Muscle of back (tissue), 11 donors: ENCODE results near the gene FEV. TPM values are rescaled to one million over a fixed set of nuclear protein-coding genes. Genes with fewer than 3 reads are reported as not detected.

Experiments used
- DNase-seq, 3 donors: peaks; one replicate each; pipeline versions ENCODE4 v3.0.0 to v3.0.0-alpha.2; 2013
- polyA plus RNA-seq, 10 donors: library from polyadenylated mRNA; unstranded; fragments of 120-200 nt; gene quantifications; one replicate each; pipeline ENCODE4 v1.2.1, GENCODE V29; 2013; ENCODE audit not compliant: insufficient read length in 10 of 10

The FEV gene
- polyA plus RNA-seq, 10 donors = 0.07 to 0.48 (median 0.22) TPM; not detected in 5

DNA sequence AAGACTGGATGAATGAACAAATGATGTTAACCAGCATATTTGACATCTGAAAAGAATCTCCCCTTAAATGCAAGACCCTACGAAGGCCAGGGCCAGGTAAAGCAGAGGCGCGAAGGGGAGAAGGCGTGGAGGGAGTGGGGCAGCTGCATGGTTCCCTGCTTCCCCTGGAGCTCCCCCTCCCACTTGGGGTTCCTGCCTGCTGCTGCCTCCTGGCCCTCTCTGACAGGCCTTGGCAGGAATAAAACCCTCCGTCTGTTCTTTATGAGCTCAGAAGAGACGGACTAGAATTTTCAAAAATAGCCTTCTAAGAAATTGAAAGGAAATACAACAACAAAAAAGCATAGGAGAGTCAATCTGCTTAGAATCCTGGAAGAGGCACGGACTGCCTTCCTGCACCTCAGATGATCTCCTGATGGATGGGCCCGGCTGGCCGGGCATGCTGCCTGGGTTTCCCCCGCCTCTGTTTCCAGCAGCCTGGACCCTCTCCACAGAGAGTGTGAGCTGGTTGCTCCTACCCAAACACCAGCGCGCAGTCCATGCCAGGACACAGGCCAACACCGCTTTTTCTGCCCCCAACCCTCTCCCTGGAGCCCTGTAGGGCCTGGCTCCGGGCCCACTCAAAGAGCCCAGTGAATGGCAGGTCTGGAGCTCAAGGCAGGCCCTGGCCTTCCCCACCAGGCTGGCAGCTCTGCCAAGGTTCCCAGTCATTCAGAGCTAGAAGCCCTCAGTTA is 32.4 kb upstream of the FEV start:
- DNase-seq = peak in 2 of 3 donors; percentile 10 to 30

GRCh38 chr2:219016721-219017120 is 31.7 kb upstream of the FEV start:
- no peak for DNase-seq

DNA sequence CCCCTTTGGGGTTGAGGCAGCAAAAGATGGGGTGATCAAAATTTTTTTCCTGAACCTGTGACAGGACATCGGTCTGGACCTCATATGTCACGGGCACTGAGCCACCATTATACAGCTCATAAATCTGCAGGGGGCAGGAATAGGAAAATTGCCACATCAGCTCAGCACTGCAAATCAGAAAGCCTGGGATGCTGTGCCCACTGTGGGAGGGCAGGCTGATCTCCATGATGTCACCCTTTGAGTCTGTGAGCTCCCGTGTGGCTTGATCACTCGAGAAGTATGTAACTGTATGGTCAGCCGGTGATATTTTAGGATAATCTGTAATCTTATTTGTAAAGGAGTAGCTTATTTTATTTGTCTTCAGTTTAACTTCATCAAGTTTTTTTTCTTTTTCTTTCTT is 25.9 kb upstream of the FEV start:
- no peak for DNase-seq

GRCh38 chr2:219010162-219010756 is 25.3 kb upstream of the FEV start:
- no peak for DNase-seq

- no peak for DNase-seq
Observed at GRCh38 chr2:219009294-219009693, 24.3 kb upstream of the FEV start.

DNA sequence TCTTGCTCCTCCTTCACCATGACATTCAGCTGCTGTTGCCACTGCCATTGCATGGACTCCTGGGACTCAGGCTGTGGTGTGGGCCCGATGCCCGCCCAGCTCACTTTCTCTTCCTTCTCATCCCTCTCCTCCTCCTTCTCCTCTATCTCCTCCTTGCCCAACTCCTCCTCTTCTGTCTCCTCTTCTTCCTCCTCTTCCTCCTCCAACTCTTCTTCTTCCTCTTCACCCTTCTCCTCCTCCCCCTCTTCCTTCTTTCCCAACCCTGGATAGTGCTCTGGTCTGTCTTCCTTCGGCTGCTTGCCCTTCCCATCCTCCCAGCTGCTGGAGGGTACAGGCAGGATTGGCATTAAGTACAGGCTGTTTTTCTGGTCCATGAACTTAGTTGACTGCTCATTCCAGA is 19.0 kb upstream of the FEV start:
- DNase-seq = no peak

- no peak for DNase-seq
Observed at GRCh38 chr2:219003267-219003634, 18.3 kb upstream of the FEV start.

GRCh38 chr2:219002395-219003266 is 17.6 kb upstream of the FEV start:
- DNase-seq = no peak

DNA sequence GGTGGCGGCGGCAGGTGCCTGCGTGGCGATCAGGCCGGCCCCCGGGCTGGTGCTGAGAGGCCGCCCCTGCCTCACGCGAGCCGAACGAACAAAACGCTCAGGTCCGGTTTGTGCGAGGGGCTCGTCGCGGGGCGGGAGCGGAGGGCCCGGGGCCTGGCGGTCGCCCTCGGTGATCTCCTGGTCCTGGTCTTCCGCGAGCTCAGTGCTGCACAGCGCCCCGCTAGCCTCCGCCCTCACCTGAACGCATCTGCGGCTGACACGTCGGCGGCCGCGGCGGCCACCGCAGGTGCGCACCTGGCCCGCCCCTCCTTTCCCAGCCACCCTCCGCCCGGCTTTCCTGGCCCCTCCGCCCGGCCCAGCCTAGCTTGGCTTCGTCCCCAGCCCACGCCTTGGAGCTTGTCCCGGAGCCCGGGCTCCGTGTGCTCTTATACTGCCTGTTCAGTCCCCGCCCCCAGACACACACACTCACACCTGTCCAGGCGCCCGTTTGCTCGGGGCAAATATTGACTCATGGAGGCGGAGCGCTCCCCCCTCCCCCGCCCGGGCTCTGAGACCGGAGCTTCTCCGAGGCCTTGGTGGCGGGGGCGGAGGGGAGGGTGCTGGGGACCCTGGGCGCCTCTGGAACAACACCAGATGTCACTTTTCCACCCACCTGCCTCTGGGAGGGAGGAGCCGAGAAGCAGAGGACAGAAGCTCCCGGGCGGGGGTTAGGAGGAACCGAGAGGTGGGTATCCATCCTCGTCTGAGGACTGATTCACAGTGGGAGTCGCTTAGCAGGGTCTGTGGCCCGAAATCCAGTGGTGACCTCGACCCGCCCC is 16.8 kb upstream of the FEV start:
- no peak for DNase-seq

DNA sequence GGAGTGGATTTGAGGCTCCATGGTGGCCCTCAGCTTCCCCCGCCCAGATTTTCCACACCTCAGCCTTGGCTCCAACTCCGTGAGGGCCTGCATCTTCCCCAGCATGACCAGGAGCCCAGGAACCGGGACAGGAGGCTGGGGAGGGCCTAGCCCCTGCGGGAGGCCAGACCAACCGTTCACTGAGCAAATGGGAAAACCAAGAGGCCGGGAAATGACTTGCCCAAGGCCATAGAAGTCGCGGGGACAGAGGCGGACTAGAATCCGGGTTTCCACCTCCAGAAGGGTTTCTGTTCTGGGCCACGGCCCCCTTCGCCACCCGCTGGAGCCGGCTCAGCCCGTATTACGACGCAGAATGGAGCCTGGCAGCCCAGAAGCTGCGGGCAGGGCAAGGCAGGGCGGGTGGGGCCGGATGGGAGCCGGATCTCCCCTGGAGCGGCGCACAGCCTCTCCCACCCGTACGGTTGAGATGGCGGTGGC is 16.2 kb upstream of the FEV start:
- no peak for DNase-seq

GRCh38 chr2:219000569-219000960 is 15.6 kb upstream of the FEV start:
- no peak for DNase-seq

GRCh38 chr2:218999881-219000568 is 15.0 kb upstream of the FEV start:
- no peak for DNase-seq

DNA sequence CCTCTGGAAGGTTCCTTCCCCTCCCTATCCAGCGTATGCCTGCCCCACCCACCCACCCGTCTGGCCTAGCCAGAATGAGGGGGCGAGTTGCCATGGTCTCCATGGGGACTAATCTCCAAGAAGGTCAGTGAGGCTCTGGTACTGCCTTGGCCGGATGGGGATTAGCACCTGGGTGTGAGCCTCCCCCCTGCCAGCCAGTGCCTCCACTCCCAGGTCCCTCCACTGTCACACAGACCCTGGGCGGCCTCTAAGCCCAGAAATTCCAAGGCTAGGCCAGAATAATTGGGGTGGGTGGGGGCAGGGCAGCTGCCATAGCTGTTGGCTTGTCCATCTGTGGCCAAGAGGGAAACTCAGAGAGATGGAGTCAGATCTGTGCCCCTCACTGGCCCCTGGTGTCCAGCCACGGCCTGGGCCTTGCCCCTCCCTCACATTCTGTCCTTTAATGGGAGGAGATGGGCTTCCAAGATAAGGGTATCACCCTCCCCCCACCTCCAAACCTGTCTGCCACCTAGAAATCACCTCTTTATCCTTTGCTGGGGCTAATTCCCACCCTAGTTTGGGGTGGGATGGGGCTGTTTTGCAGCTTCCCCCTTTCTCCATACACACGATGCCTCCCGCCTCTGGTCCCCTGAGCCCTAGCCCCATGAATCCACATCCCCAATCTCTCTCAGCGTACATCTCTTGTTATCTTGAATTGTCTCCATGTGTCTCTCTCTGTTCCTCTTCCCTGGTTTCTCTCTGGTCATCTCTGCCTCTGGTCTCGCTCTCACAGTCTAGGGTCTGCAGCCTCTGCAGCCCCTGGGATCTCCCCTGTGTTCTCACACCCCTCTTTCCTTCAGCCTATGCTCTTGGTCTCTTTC is 14.3 kb upstream of the FEV start:
- no peak for DNase-seq

DNA sequence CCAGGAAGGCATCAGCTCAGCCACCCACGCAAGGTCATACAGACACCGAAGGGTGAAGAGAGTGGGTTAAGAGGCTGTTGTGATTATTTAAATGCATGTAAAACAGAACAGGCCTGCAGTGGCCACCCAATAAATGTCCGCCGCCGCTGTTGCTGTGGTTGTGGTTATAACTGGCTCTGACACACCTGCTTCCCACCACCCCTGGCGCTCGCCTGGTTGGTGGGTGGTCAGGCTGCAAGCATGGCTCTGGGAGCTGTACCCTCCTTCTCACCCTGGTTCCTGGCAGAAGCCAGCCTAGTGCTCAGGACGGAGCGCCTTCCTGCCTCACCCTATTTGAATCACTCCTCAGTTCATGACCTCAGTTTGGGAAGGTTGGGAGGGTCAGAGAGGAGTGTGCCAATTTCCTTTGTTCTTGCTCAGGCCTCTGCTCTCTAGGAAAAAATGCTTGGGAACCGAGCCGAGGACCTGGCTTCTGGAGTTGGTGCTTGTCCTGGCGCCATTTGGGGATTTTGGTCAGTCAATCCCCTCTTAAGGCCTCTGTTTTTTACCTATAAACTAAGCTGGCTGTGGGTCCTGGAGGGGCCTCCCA is 13.5 kb upstream of the FEV start:
- no peak for DNase-seq

DNA sequence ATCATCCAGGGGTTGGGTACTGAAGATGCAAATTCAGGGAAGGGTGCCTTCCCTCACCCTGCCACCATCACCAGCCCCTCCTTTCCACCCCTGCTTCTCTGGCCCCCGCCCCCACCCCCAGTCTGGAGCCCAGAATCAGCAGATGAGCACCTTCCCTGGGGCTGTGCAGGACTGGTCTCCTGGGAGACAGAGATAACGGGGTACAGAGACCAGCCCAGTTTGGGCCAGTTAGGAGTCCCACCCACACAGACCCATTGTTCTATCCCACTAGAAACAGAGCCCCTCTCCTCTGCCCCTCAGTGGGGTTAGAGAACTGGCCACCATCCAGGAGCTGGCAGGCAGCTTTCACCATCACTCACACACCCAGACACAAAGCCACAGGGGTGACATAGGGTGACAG is 12.7 kb upstream of the FEV start:
- no peak for DNase-seq

DNA sequence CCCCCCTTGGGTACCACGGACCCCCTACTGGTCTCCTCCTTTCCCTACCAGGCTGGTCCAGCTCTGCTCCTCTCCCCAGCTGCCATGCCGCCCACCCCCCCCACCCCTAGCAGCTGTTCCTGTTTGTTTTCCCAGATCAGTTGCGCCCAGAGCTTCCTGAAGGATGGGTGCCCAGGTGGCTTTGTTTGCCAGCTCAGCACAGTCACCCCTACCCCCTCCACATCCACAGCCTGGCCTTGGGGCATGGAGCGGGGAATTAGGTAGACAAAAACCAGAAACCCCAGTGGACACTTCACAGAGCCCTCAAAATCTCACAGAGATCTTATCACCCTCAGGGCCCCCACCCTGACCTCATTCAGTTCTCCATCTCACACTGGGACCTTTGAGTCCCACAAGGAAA is 12.0 kb upstream of the FEV start:
- peak in 1 of 3 donors; percentile 37 for DNase-seq

DNA sequence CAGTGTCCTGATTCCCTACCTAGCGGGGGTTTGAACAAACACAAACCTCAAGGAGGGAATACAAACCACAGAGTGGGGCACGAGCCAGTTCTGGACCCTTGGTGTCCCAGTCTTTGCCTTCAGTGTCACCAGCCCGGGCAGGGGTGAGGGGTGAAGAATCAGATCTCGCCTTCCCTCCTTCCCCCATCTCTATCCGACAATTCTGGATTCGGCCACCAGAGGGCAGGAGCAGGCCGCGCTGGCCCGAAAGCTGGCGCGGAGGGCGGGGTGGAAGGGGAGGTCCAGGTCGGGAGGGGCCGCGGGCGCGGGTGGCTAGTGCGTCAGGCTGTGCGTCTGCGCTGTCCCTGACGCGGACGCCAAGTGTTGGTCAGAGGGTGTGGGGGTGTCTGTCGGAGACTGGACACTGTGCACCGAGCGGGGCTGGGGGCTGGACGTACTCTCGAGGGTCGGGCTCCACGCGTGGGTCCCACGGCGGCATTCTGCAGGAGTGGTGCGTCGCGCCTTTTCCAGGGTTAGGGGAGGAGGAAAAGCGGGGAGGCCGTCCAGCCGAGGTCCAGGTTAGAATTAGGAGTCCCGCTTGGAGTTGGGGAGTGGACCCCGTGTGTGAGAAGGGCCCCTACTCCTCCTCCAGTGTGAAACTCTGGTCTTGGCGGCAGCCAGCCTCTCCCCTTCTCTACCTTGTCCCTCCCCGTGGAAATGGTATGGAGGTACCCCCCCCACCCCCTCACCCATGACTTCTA is 11.2 kb upstream of the FEV start:
- DNase-seq = peak; percentile 62 to 86 (median 81)

GRCh38 chr2:218995561-218995960 is 10.6 kb upstream of the FEV start:
- DNase-seq = no peak
